CD4-positive, alpha-beta T cell (primary cell): ENCODE data around the gene C19orf53. TPM values are rescaled to one million over a fixed set of nuclear protein-coding genes. Genes with fewer than 3 reads are reported as not detected.

Source experiments
- ATAC-seq: fragments of 200-7000 bp; cut with Tn5 transposase; one replicate; pipeline ENCODE4 v1.10.0; 2022; ENCODE audit warnings: mild to moderate bottlenecking; ENCODE audit not compliant: poor library complexity
- CTCF ChIA-PET: fragments of 350-600 bp; sonication (Branson Sonifier 250); formaldehyde crosslinking; loops from one replicate; lab custom pipeline; 2021; ENCODE audit warnings: antibody characterized with exemption, inconsistent platforms; lab: Charles Lee
- POLR2A ChIA-PET: fragments of 350-600 bp; sonication (Branson Sonifier 250); formaldehyde crosslinking; loops from one replicate; lab custom pipeline; 2021; ENCODE audit warnings: antibody characterized with exemption, inconsistent platforms; lab: Charles Lee
- DNase-seq, 14 experiments: peaks; one replicate each; pipeline ENCODE4 v3.0.0-alpha.2; 2013 to 2020; ENCODE audit warnings: mixed read lengths in 2 of 14
- H3K27ac ChIP-seq, 2 donors: one replicate each; pipeline versions ENCODE4 v1.5.1 to v1.7.0; 2013; ENCODE audit warnings: low read length in 2 of 2, low read depth in 1 of 2, mild to moderate bottlenecking in 1 of 2
- H3K27me3 ChIP-seq, 2 experiments: 1 replicate in 1 of 2; 2 replicates in 1 of 2; pipeline versions ENCODE4 v1.6.1 to v1.7.0; 2013; ENCODE audit warnings: low read length in 2 of 2, control low read depth in 1 of 2, mild to moderate bottlenecking in 1 of 2, moderate library complexity in 1 of 2; ENCODE audit not compliant: insufficient read depth in 2 of 2, control insufficient read depth in 1 of 2
- H3K36me3 ChIP-seq: one replicate; pipeline ENCODE4 v1.6.1; 2013; ENCODE audit warnings: low read length, control low read depth; ENCODE audit not compliant: insufficient read depth
- H3K4me1 ChIP-seq: one replicate; pipeline ENCODE4 v1.6.1; 2013; ENCODE audit warnings: low read length, control low read depth; ENCODE audit not compliant: insufficient read depth
- H3K4me3 ChIP-seq: one replicate; pipeline ENCODE4 v1.5.1; 2013; ENCODE audit warnings: mild to moderate bottlenecking, low read length, moderate library complexity
- H3K9me3 ChIP-seq, 2 experiments: 1 replicate in 1 of 2; 2 replicates in 1 of 2; pipeline versions ENCODE4 v1.6.1 to v1.7.0; 2013; ENCODE audit warnings: low read length in 2 of 2, mild to moderate bottlenecking in 2 of 2, control low read depth in 1 of 2, moderate library complexity in 1 of 2; ENCODE audit not compliant: control insufficient read depth in 1 of 2, insufficient read depth in 1 of 2
- H3K27ac Mint-ChIP-seq: one replicate; pipeline ENCODE4 v1.8.0; 2020; ENCODE audit warnings: mixed read lengths
- H3K27me3 Mint-ChIP-seq: one replicate; pipeline ENCODE4 v1.8.0; 2021; ENCODE audit warnings: mixed read lengths
- H3K36me3 Mint-ChIP-seq: one replicate; pipeline ENCODE4 v1.8.0; 2021; ENCODE audit warnings: low read depth, mixed read lengths
- H3K4me1 Mint-ChIP-seq: one replicate; pipeline ENCODE4 v1.8.0; 2021; ENCODE audit warnings: low read depth, mixed read lengths
- H3K4me3 Mint-ChIP-seq: one replicate; pipeline ENCODE4 v1.8.0; 2020; ENCODE audit warnings: mild to moderate bottlenecking, mixed read lengths
- H3K9me3 Mint-ChIP-seq: one replicate; pipeline ENCODE4 v1.8.0; 2020; ENCODE audit warnings: mixed read lengths
- CTCF ChIP-seq: fragments of 200-600 bp; IDR thresholded peaks from one replicate; pipeline ENCODE4 v1.8.0; 2022; ENCODE audit warnings: antibody characterized with exemption, mild to moderate bottlenecking
- intact Hi-C, 2 experiments: fragments of 100-400 bp; cut with DNase I in 1 of 2; cut with micrococcal nuclease in 1 of 2; formaldehyde crosslinking; loops; one replicate each; pipeline versions ENCODE4 v1.15.1 to v1.9.0; 2023 to 2025; cut with DNase I, micrococcal nuclease
- total RNA-seq, 174 experiments: library from RNA in 2 of 174; stranded (reverse) in 2 of 174; gene quantifications; one replicate each; pipeline ENCODE4 v1.2.3 and lab custom pipeline; 2021 to 2026

The C19orf53 gene
- total RNA-seq, 2 experiments from 2014 or later = 119 TPM

GRCh38 chr19:13806728-13807127 is 32.5 kb downstream of the C19orf53 start:
- DNase-seq (no peak), ATAC-seq (no peak)
- Mint-ChIP-seq H3K4me3 (no peak overlapping the region), H3K27me3 (no peaks in the 10 kb centered on the region), H3K9me3 (no peaks in the 10 kb centered on the region), H3K27ac (no peak overlapping the region), H3K36me3 (peaks cover 13% of the 10 kb centered on the region), H3K4me1 (no peaks in the 10 kb centered on the region)
- Histone ChIP-seq H3K27ac (no peak overlapping the region), H3K4me1 (no peaks in the 10 kb centered on the region), H3K9me3 (no peaks in the 10 kb centered on the region), H3K4me3 (no peak overlapping the region), H3K36me3 (peaks cover 13% of the 10 kb centered on the region), H3K27me3 (no peaks in the 10 kb centered on the region)
- intact Hi-C loops = no loop called here
- POLR2A ChIA-PET = no interaction called here
- CTCF ChIA-PET = no interaction called here
- TF ChIP-seq CTCF = no peak

GRCh38 chr19:13807421-13808021 is 33.3 kb downstream of the C19orf53 start:
- ChIA-PET POLR2A (no interaction called here), CTCF (no interaction called here)
- H3K4me1 Mint-ChIP-seq = no peaks in the 10 kb centered on the region
- peaks cover 13% of the 10 kb centered on the region for H3K36me3 Mint-ChIP-seq
- H3K4me1 ChIP-seq = no peaks in the 10 kb centered on the region
- intact Hi-C loops = no loop called here
- H3K36me3 ChIP-seq = peaks cover 13% of the 10 kb centered on the region
- TF ChIP-seq CTCF = no peak
- no peaks in the 10 kb centered on the region for H3K27me3 ChIP-seq
- H3K27ac ChIP-seq = no peak overlapping the region
- no peak for ATAC-seq
- H3K9me3 Mint-ChIP-seq = no peaks in the 10 kb centered on the region
- no peaks in the 10 kb centered on the region for H3K27me3 Mint-ChIP-seq
- no peaks in the 10 kb centered on the region for H3K9me3 ChIP-seq
- DNase-seq = no peak
- H3K4me3 ChIP-seq = no peak overlapping the region
- no peak overlapping the region for H3K27ac Mint-ChIP-seq
- H3K4me3 Mint-ChIP-seq = no peak overlapping the region

GRCh38 chr19:13808856-13809255 is 34.6 kb downstream of the C19orf53 start:
- peaks cover 16% of the 10 kb centered on the region for H3K36me3 ChIP-seq
- no peaks in the 10 kb centered on the region for H3K4me1 ChIP-seq
- ATAC-seq (no peak), DNase-seq (peak in 1 of 14 experiments; percentile 26)
- H3K27ac Mint-ChIP-seq = no peak overlapping the region
- H3K4me1 Mint-ChIP-seq = no peaks in the 10 kb centered on the region
- H3K9me3 ChIP-seq = no peaks in the 10 kb centered on the region
- POLR2A ChIA-PET = no interaction called here
- no peaks in the 10 kb centered on the region for H3K27me3 ChIP-seq
- peaks cover 19% of the 10 kb centered on the region for H3K36me3 Mint-ChIP-seq
- CTCF ChIA-PET = no interaction called here
- H3K27me3 Mint-ChIP-seq = no peaks in the 10 kb centered on the region
- TF ChIP-seq CTCF = no peak
- H3K27ac ChIP-seq = no peak overlapping the region
- H3K4me3 ChIP-seq = no peak overlapping the region
- no peaks in the 10 kb centered on the region for H3K9me3 Mint-ChIP-seq
- H3K4me3 Mint-ChIP-seq = no peak overlapping the region
- intact Hi-C loops = no loop called here
